ENCODE results near the gene DTNB.

The DTNB gene

DNA sequence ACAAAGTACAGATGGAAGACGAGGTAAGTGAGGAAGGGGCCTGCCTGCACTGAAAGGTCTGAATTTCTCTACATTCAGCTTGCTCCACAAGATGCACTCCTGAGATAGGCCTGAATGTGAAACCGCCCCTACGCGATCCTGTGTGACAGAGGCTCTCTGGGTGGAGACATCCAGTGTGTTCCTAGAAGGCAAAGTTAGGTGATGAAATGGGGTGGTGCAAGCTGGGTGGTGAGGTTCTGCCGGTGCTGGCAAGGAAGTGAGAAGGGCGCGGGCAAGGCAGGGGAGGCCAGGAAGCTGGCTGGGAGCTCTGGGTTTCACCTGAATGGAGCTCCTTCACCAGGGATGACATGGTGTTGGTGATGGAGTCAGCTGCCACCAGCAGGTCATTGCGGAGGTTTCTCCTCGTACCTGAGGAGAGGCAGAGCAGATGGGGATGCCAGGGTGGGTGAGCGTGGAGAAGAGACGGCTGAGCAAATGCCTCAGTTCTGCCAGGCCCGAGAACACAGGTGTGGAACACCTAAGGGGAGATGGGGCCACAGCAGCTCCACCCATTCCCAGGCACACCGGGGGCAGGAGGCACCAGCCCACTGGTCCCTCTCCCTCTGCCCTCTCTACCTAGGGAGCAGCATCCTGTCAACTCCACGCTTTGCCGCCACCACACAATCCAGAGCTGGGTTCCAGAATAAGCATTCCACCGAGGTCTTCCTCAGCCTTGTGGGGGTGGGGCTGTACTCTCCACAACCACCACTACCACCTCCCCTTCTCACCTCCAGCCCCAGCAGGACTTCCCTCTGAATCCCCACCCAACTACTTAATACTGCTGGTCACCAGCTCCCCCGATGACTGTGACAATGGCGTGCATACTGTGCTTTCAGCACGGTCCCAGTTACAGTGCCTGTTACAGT is 286.2 kb downstream of the DTNB start:
- TF ChIP-seq ZBTB7A (IDR thresholded peaks at IDR 0.05; ENCODE audit: low read depth) (no peak), TEAD4 (IDR thresholded peaks at IDR 0.05) (no peak), YY1 (IDR thresholded peaks at IDR 0.05; ENCODE audit: low read depth) (no peak), TCF12 (IDR thresholded peaks at IDR 0.05; ENCODE audit: low read depth) (no peak), RAD21 (IDR thresholded peaks at IDR 0.05; ENCODE audit: low read depth) (no peak), CEBPB (IDR thresholded peaks at IDR 0.05) (no peak), CREB1 (IDR thresholded peaks at IDR 0.05; ENCODE audit: low read depth) (no peak), TAF1 (IDR thresholded peaks at IDR 0.05; ENCODE audit: low read depth) (no peak)
- TF ChIP-seq, protein P1, sequence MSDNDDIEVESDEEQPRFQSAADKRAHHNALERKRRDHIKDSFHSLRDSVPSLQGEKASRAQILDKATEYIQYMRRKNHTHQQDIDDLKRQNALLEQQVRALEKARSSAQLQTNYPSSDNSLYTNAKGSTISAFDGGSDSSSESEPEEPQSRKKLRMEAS (IDR thresholded peaks at IDR 0.05) = no peak

- TF ChIP-seq NFIC (IDR thresholded peaks at IDR 0.05) (no peak), YY1 (IDR thresholded peaks at IDR 0.05; ENCODE audit: low read depth) (no peak), RAD21 (IDR thresholded peaks at IDR 0.05; ENCODE audit: low read depth) (no peak), TCF12 (IDR thresholded peaks at IDR 0.05; ENCODE audit: low read depth) (no peak), ZBTB7A (IDR thresholded peaks at IDR 0.05; ENCODE audit: low read depth) (no peak), USF1 (IDR thresholded peaks at IDR 0.05) (no peak), FOXM1 (IDR thresholded peaks at IDR 0.05; ENCODE audit: borderline replicate concordance, low read depth) (no peak), REST (IDR thresholded peaks at IDR 0.05; ENCODE audit: low read depth) (no peak), CREB1 (IDR thresholded peaks at IDR 0.05; ENCODE audit: low read depth) (no peak), EP300 (IDR thresholded peaks at IDR 0.05; ENCODE audit: borderline replicate concordance) (no peak), TAF1 (IDR thresholded peaks at IDR 0.05; ENCODE audit: low read depth) (no peak), EGR1 (IDR thresholded peaks at IDR 0.05) (no peak), CEBPB (IDR thresholded peaks at IDR 0.05) (no peak), TEAD4 (IDR thresholded peaks at IDR 0.05) (no peak)
- TF ChIP-seq, protein P1 (IDR thresholded peaks at IDR 0.05) = no peak
These were observed 287.5 kb downstream of the DTNB start for GRCh38 chr2:25385910-25386309.

GRCh38 chr2:25383806-25384205 is 289.6 kb downstream of the DTNB start:
- no peak for TF ChIP-seq REST (IDR thresholded peaks at IDR 0.05; ENCODE audit: low read depth)
- TF ChIP-seq YY1 (IDR thresholded peaks at IDR 0.05; ENCODE audit: low read depth) = no peak
- TF ChIP-seq CEBPB (IDR thresholded peaks at IDR 0.05) = no peak
- TF ChIP-seq CREB1 (IDR thresholded peaks at IDR 0.05; ENCODE audit: low read depth) = no peak
- TF ChIP-seq NFIC (IDR thresholded peaks at IDR 0.05) = no peak
- no peak for TF ChIP-seq TCF12 (IDR thresholded peaks at IDR 0.05; ENCODE audit: low read depth)
- TF ChIP-seq EP300 (IDR thresholded peaks at IDR 0.05; ENCODE audit: borderline replicate concordance) = no peak

- no peak for TF ChIP-seq USF1 (IDR thresholded peaks at IDR 0.05)
- no peak for TF ChIP-seq REST (IDR thresholded peaks at IDR 0.05; ENCODE audit: low read depth)
- no peak for TF ChIP-seq EP300 (IDR thresholded peaks at IDR 0.05; ENCODE audit: borderline replicate concordance)
These were observed 291.9 kb downstream of the DTNB start for GRCh38 chr2:25381502-25381901.
